Epidermal melanocyte (primary cell): ENCODE measurements around the gene SUPT20H.
A peak's percentile ranks its signal among the peaks of the same experiment; 100 is the strongest.

Source experiments
- DNase-seq: peaks from one replicate; pipeline ENCODE4 v3.0.0; 2011; ENCODE audit warnings: low spot score; ENCODE audit not compliant: insufficient read length

The SUPT20H gene

GRCh38 chr13:37058910-37059847, at the start of gene SUPT20H:
Gene SUPT20H (minus strand): TSS chr13:37059688. CDS start chr13:37051490, 8,198 bp downstream.
- DNase-seq, result peak; percentile 60

GRCh38 chr13:37109051-37109678, 49.7 kb upstream of the SUPT20H start:
- no peak for DNase-seq

- DNase-seq, result no peak
These were observed 48.4 kb upstream of the SUPT20H start for GRCh38 chr13:37107868-37108267.

GRCh38 chr13:37107456-37107855, 48.0 kb upstream of the SUPT20H start:
- no peak for DNase-seq

- DNase-seq, result no peak
These were observed 47.2 kb upstream of the SUPT20H start for GRCh38 chr13:37106642-37107041.

- no peak for DNase-seq
These were observed 45.8 kb upstream of the SUPT20H start, which contains the start of gene CSNK1A1L for GRCh38 chr13:37105251-37105714. Gene CSNK1A1L (minus strand): TSS chr13:37105664. CDS start chr13:37105256, 408 bp downstream.

GRCh38 chr13:37102896-37103295, 43.4 kb upstream of the SUPT20H start:
- DNase-seq, result no peak

GRCh38 chr13:37101201-37101600, 41.7 kb upstream of the SUPT20H start:
- no peak for DNase-seq

GRCh38 chr13:37100731-37101130, 41.2 kb upstream of the SUPT20H start:
- DNase-seq, result no peak

GRCh38 chr13:37097076-37097475, 37.6 kb upstream of the SUPT20H start:
- DNase-seq, result no peak

GRCh38 chr13:37094840-37095239, 35.4 kb upstream of the SUPT20H start:
- no peak for DNase-seq

GRCh38 chr13:37094099-37094498, 34.6 kb upstream of the SUPT20H start:
- no peak for DNase-seq

- no peak for DNase-seq
These were observed 32.3 kb upstream of the SUPT20H start for GRCh38 chr13:37091835-37092234.

- no peak for DNase-seq
These were observed 31.4 kb upstream of the SUPT20H start for GRCh38 chr13:37090912-37091311.

- no peak for DNase-seq
These were observed 30.0 kb upstream of the SUPT20H start for GRCh38 chr13:37089495-37089894.

GRCh38 chr13:37087486-37087885, 28.0 kb upstream of the SUPT20H start:
- no peak for DNase-seq

- no peak for DNase-seq
These were observed 26.1 kb upstream of the SUPT20H start for GRCh38 chr13:37085606-37086005.

GRCh38 chr13:37076818-37077217, 17.3 kb upstream of the SUPT20H start:
- no peak for DNase-seq

GRCh38 chr13:37075164-37075563, 15.7 kb upstream of the SUPT20H start:
- no peak for DNase-seq

- DNase-seq, result peak; percentile 23
These were observed 15.2 kb upstream of the SUPT20H start for GRCh38 chr13:37074703-37075102.

- no peak for DNase-seq
These were observed 12.5 kb upstream of the SUPT20H start for GRCh38 chr13:37072024-37072423.

GRCh38 chr13:37070956-37071355, 11.5 kb upstream of the SUPT20H start:
- DNase-seq, result no peak
